Mucosa of stomach (tissue), 1 donor: ENCODE results near the gene BPTF.
"Not testable (repeated sequence)": the region's sequence is repeated elsewhere in the genome, so short reads cannot be mapped to it uniquely, and the experiment has no call there.

Experiments
- H3K27me3 ChIP-seq: one replicate; pipeline ENCODE4 v1.7.0; 2013; ENCODE audit warnings: mild to moderate bottlenecking, low read length; ENCODE audit not compliant: control insufficient read depth, insufficient read depth
- H3K36me3 ChIP-seq: one replicate; pipeline ENCODE4 v1.7.0; 2013; ENCODE audit warnings: low read length; ENCODE audit not compliant: control insufficient read depth, insufficient read depth
- H3K4me1 ChIP-seq: one replicate; pipeline ENCODE4 v1.7.0; 2013; ENCODE audit warnings: mild to moderate bottlenecking, low read length; ENCODE audit not compliant: control insufficient read depth, insufficient read depth
- H3K4me3 ChIP-seq: one replicate; pipeline ENCODE4 v1.7.0; 2013; ENCODE audit warnings: low read length
- H3K9ac ChIP-seq: one replicate; pipeline ENCODE4 v1.7.0; 2013; ENCODE audit warnings: mild to moderate bottlenecking, low read length, moderate library complexity
- H3K9me3 ChIP-seq: one replicate; pipeline ENCODE4 v1.7.0; 2013; ENCODE audit warnings: mild to moderate bottlenecking, low read length, moderate library complexity; ENCODE audit not compliant: control insufficient read depth
- donor health status: Pancreatic carcinoma.

The BPTF gene

GRCh38 chr17:67863624-67864247 lies 38.4 kb downstream of the BPTF start:
- no peaks in the 10 kb centered on the region for H3K36me3 ChIP-seq
- no peaks in the 10 kb centered on the region for H3K9me3 ChIP-seq
- no peaks in the 10 kb centered on the region for H3K27me3 ChIP-seq
- peaks cover 3% of the 10 kb centered on the region for H3K4me1 ChIP-seq
- no peak overlapping the region for H3K9ac ChIP-seq
- no peak overlapping the region for H3K4me3 ChIP-seq

- H3K9ac ChIP-seq, result no peak overlapping the region
- H3K4me1 ChIP-seq, result no peaks in the 10 kb centered on the region
- H3K36me3 ChIP-seq, result no peaks in the 10 kb centered on the region
- no peaks in the 10 kb centered on the region for H3K27me3 ChIP-seq
- H3K4me3 ChIP-seq, result no peak overlapping the region
- no peaks in the 10 kb centered on the region for H3K9me3 ChIP-seq
Observed at GRCh38 chr17:67865438-67865837, 40.1 kb downstream of the BPTF start.

- no peaks in the 10 kb centered on the region for H3K27me3 ChIP-seq
- H3K4me3 ChIP-seq, result no peak overlapping the region
- no peak overlapping the region for H3K9ac ChIP-seq
- no peaks in the 10 kb centered on the region for H3K4me1 ChIP-seq
- H3K9me3 ChIP-seq, result no peaks in the 10 kb centered on the region
- no peaks in the 10 kb centered on the region for H3K36me3 ChIP-seq
Observed at GRCh38 chr17:67867591-67867990, 42.3 kb downstream of the BPTF start.

GRCh38 chr17:67868176-67868575 lies 42.9 kb downstream of the BPTF start:
- H3K36me3 ChIP-seq, result no peaks in the 10 kb centered on the region
- H3K9ac ChIP-seq, result no peak overlapping the region
- no peaks in the 10 kb centered on the region for H3K4me1 ChIP-seq
- H3K27me3 ChIP-seq, result no peaks in the 10 kb centered on the region
- no peaks in the 10 kb centered on the region for H3K9me3 ChIP-seq
- no peak overlapping the region for H3K4me3 ChIP-seq

GRCh38 chr17:67879662-67880061 lies 54.4 kb downstream of the BPTF start:
- Histone ChIP-seq H3K9ac (no peak overlapping the region), H3K27me3 (no peaks in the 10 kb centered on the region), H3K4me1 (no peaks in the 10 kb centered on the region), H3K9me3 (no peaks in the 10 kb centered on the region), H3K36me3 (no peaks in the 10 kb centered on the region), H3K4me3 (no peak overlapping the region)

- Histone ChIP-seq H3K9me3 (no peaks in the 10 kb centered on the region), H3K4me1 (no peaks in the 10 kb centered on the region), H3K36me3 (no peaks in the 10 kb centered on the region), H3K9ac (no peak overlapping the region), H3K27me3 (no peaks in the 10 kb centered on the region), H3K4me3 (no peak overlapping the region)
Observed at GRCh38 chr17:67881083-67881482, 55.8 kb downstream of the BPTF start.

GRCh38 chr17:67884741-67885140 lies 59.4 kb downstream of the BPTF start:
- Histone ChIP-seq H3K9me3 (no peaks in the 10 kb centered on the region), H3K4me1 (no peaks in the 10 kb centered on the region), H3K27me3 (no peaks in the 10 kb centered on the region), H3K9ac (no peak overlapping the region), H3K36me3 (no peaks in the 10 kb centered on the region), H3K4me3 (no peak overlapping the region)

GRCh38 chr17:67891481-67892119 lies 66.3 kb downstream of the BPTF start:
- peaks cover 3% of the 10 kb centered on the region for H3K4me1 ChIP-seq
- H3K9me3 ChIP-seq, result no peaks in the 10 kb centered on the region
- H3K4me3 ChIP-seq, result no peak overlapping the region
- H3K9ac ChIP-seq, result no peak overlapping the region
- H3K27me3 ChIP-seq, result no peaks in the 10 kb centered on the region
- no peaks in the 10 kb centered on the region for H3K36me3 ChIP-seq

GRCh38 chr17:67902511-67903231 lies 77.4 kb downstream of the BPTF start:
- no peak overlapping the region for H3K9ac ChIP-seq
- no peaks in the 10 kb centered on the region for H3K36me3 ChIP-seq
- no peaks in the 10 kb centered on the region for H3K4me1 ChIP-seq
- H3K27me3 ChIP-seq, result no peaks in the 10 kb centered on the region
- H3K9me3 ChIP-seq, result no peaks in the 10 kb centered on the region
- no peak overlapping the region for H3K4me3 ChIP-seq

GRCh38 chr17:67905298-67905697 lies 80.0 kb downstream of the BPTF start:
- H3K4me3 ChIP-seq, H3K27me3 ChIP-seq, H3K9ac ChIP-seq, H3K9me3 ChIP-seq, H3K36me3 ChIP-seq, H3K4me1 ChIP-seq: not testable (repeated sequence)

- not testable (repeated sequence) for H3K9me3 ChIP-seq, H3K36me3 ChIP-seq, H3K4me1 ChIP-seq, H3K9ac ChIP-seq, H3K4me3 ChIP-seq, H3K27me3 ChIP-seq
Observed at GRCh38 chr17:67910117-67910803, 85.0 kb downstream of the BPTF start.
